GM21619 (cell line): ENCODE measurements around the gene APELA.
A peak's percentile ranks its signal among the peaks of the same experiment; 100 is the strongest.
"Not testable (repeated sequence)": the region's sequence is repeated elsewhere in the genome, so short reads cannot be mapped to it uniquely, and the experiment has no call there.

Experiments
- ATAC-seq: cut with Tn5 transposase; IDR thresholded peaks from one replicate; pipeline ENCODE4 v1.9.1; 2021; ENCODE audit not compliant: unreplicated experiment

Gene APELA

GRCh38 chr4:164924670-164925238 lies 47.8 kb downstream of the APELA start:
- no peak for ATAC-seq

GRCh38 chr4:164926301-164926700 lies 49.3 kb downstream of the APELA start:
- ATAC-seq: no peak

- ATAC-seq: not testable (repeated sequence)
Observed at GRCh38 chr4:164927101-164927500, 50.1 kb downstream of the APELA start.

GRCh38 chr4:164930647-164931046 lies 53.7 kb downstream of the APELA start:
- ATAC-seq: no peak

GRCh38 chr4:164931551-164932324 lies 54.8 kb downstream of the APELA start:
- ATAC-seq: no peak

GRCh38 chr4:164933244-164933643 lies 56.3 kb downstream of the APELA start:
- no peak for ATAC-seq

GRCh38 chr4:164935363-164935762 lies 58.4 kb downstream of the APELA start:
- peak; percentile 61 for ATAC-seq

- ATAC-seq: peak; percentile 57
Observed at GRCh38 chr4:164935865-164936606, 59.1 kb downstream of the APELA start.

GRCh38 chr4:164937576-164938270 lies 60.7 kb downstream of the APELA start:
- ATAC-seq: peak; percentile 50

- ATAC-seq: no peak
Observed at GRCh38 chr4:164943192-164943591, 66.2 kb downstream of the APELA start.

- ATAC-seq: no peak
Observed at GRCh38 chr4:164945146-164945545, 68.2 kb downstream of the APELA start.

GRCh38 chr4:164946810-164947209 lies 69.8 kb downstream of the APELA start:
- ATAC-seq: no peak
